PFSK-1 (cell line): ENCODE measurements around the gene VPS9D1.

Source experiments
- TAF1 ChIP-seq: IDR thresholded peaks from 2 replicates; pipeline ENCODE4 v1.6.1; 2012; ENCODE audit warnings: low read length, control low read depth, borderline replicate concordance; ENCODE audit not compliant: insufficient read depth
- TF ChIP-seq, protein P1 (sequence below), 2 experiments: IDR thresholded peaks; 2 replicates each; pipeline versions ENCODE4 v1.6.1 to v1.8.0; 2011 to 2012; ENCODE audit warnings: low read depth in 2 of 2, low read length in 2 of 2, control low read depth in 1 of 2, inconsistent platforms in 1 of 2, mild to moderate bottlenecking in 1 of 2, moderate library complexity in 1 of 2; ENCODE audit not compliant: insufficient read depth in 1 of 2

DNA sequence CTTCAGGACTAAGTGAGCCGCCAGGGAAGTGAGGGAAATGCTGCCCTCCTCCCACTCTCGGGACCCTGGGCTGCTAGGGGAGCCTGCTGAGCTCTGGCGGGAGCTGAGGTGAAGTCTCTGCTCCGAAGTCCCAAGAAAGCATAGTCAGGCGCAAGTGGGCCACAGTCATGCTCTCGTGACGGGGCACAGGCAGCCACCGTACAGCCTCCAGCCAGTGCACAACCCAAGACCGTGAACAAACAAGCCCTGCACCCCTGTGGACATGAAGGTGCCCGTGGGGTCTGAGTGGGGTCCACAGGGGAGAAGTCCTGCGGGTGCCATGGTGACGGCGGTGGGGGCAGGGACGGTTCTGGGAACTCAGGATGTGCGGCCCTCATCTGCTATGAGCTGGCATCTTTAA lies 25.3 kb upstream of the VPS9D1 start:
- TF ChIP-seq, protein P1, sequence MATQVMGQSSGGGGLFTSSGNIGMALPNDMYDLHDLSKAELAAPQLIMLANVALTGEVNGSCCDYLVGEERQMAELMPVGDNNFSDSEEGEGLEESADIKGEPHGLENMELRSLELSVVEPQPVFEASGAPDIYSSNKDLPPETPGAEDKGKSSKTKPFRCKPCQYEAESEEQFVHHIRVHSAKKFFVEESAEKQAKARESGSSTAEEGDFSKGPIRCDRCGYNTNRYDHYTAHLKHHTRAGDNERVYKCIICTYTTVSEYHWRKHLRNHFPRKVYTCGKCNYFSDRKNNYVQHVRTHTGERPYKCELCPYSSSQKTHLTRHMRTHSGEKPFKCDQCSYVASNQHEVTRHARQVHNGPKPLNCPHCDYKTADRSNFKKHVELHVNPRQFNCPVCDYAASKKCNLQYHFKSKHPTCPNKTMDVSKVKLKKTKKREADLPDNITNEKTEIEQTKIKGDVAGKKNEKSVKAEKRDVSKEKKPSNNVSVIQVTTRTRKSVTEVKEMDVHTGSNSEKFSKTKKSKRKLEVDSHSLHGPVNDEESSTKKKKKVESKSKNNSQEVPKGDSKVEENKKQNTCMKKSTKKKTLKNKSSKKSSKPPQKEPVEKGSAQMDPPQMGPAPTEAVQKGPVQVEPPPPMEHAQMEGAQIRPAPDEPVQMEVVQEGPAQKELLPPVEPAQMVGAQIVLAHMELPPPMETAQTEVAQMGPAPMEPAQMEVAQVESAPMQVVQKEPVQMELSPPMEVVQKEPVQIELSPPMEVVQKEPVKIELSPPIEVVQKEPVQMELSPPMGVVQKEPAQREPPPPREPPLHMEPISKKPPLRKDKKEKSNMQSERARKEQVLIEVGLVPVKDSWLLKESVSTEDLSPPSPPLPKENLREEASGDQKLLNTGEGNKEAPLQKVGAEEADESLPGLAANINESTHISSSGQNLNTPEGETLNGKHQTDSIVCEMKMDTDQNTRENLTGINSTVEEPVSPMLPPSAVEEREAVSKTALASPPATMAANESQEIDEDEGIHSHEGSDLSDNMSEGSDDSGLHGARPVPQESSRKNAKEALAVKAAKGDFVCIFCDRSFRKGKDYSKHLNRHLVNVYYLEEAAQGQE (IDR thresholded peaks at IDR 0.05; ENCODE audit: insufficient read depth in 1 of 2, low read depth in 2 of 2, low read length in 2 of 2), result no peak
- no peak for TF ChIP-seq TAF1
